GM10248 (cell line): ENCODE measurements around the gene RASSF9.

Source experiments
- CTCF ChIA-PET: fragments of 300-600 bp; sonication (Branson Sonifier 250); formaldehyde crosslinking; extraction: SDS; loops from one replicate; lab custom pipeline; 2021; ENCODE audit warnings: antibody characterized with exemption; lab: Yijun Ruan, JAX
- POLR2A ChIA-PET: fragments of 350-650 bp; sonication (Branson Sonifier 250); formaldehyde crosslinking; extraction: SDS; loops from one replicate; lab custom pipeline; 2020; ENCODE audit warnings: antibody characterized with exemption; lab: Yijun Ruan, JAX
- DNase-seq: peaks from one replicate; pipeline ENCODE4 v3.0.0; 2012; ENCODE audit errors: extremely low spot score
- TF ChIP-seq, protein P1 (sequence below): IDR thresholded peaks from 2 replicates; pipeline ENCODE4 v1.5.1; 2012; ENCODE audit warnings: mild to moderate bottlenecking, low read depth; ENCODE audit errors: extremely low read depth, missing control alignments, control extremely low read depth

The RASSF9 gene

DNA sequence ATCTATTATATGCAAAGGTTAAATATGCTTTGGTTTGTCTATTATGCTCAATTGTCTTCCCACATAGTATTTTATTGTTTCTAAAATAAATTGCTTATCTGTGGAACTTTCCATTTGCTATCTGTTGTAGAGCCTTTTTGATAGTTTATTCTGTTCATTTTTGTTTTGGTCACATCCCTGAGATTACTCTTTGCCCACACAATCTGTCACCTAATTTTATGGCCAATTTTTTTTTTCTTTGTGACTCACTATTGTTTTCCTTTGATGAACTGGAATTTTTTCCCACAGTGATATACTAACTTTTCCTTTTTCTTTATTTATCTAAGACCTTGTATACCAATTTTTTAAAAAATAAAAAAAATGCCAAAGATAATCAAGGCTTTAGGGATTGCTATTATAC is 61.1 kb downstream of the RASSF9 start:
- TF ChIP-seq, protein P1, sequence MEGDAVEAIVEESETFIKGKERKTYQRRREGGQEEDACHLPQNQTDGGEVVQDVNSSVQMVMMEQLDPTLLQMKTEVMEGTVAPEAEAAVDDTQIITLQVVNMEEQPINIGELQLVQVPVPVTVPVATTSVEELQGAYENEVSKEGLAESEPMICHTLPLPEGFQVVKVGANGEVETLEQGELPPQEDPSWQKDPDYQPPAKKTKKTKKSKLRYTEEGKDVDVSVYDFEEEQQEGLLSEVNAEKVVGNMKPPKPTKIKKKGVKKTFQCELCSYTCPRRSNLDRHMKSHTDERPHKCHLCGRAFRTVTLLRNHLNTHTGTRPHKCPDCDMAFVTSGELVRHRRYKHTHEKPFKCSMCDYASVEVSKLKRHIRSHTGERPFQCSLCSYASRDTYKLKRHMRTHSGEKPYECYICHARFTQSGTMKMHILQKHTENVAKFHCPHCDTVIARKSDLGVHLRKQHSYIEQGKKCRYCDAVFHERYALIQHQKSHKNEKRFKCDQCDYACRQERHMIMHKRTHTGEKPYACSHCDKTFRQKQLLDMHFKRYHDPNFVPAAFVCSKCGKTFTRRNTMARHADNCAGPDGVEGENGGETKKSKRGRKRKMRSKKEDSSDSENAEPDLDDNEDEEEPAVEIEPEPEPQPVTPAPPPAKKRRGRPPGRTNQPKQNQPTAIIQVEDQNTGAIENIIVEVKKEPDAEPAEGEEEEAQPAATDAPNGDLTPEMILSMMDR: no peak
- POLR2A ChIA-PET: no interaction called here
- DNase-seq: no peak
- CTCF ChIA-PET: no interaction called here

DNA sequence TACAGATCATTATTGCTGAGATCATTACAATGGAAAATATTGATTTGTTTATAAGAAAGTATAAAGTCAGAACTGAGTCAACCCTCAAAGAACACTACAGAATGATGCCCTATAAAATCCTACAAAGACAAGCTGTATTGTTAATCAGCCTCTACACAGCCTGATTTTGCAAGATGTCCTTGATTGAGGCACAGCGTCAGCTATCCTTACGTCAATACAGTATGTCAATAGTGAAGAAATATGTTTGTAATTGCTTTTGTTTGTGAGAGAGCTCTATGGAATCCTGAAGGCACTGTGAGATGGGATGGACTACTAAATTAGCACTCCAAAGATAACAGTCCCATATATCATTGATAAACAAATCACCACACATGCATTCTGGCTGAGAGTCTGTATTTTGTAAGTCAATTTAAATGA is 70.7 kb downstream of the RASSF9 start:
- TF ChIP-seq, protein P1: no peak
- no peak for DNase-seq
- ChIA-PET CTCF (interaction anchor here (0.9 kb wide), 1 partner anchor 16 kb away, joined by 3 read pairs; no protein-coding TSS in a partner anchor), POLR2A (no interaction called here)

DNA sequence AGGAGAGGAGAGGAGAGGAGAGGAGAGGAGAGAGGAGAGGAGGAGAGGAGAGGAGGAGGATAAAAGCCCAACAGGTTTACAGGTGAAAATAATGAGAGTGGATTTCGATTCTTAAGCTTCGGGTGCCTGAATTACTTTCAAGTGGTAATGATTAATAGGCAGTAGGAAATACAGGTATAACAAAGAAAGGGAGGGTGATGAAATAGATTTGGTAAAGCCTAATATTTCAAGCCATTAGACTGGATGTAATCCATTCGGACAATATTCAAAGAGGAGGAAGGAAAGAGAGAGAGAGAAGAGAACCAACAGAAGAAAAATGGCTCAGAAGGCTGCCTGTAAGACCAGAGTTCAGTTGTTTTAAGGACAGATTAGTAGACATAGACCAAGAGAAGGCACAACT is 76.6 kb downstream of the RASSF9 start:
- TF ChIP-seq, protein P1: no peak
- no peak for DNase-seq
- POLR2A ChIA-PET: no interaction called here
- CTCF ChIA-PET: interaction anchor here (0.7 to 0.9 kb wide), 2 partner anchors 9 kb away, joined by 3 read pairs; no protein-coding TSS in a partner anchor

DNA sequence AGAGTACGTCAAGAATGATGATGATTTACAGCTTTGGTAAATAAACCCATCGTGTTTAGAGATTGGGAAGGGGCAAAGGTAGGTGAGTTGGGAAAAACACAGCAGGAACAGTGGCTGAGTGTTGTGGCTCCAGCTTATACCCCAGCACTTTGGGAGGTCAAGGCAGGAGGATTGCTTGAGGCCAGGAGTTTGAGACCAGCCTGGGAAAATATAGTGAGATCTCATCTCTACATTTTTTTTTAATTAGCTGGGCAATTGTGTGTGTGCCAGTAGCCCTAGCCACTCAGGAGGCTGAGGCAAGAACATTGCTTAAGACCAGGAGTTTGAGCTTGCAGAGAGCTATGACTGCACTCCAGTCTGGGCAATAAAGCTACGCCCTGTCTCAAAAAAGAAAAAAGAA is 77.1 kb downstream of the RASSF9 start:
- ChIA-PET CTCF (interaction anchor here (0.6 kb wide), 1 partner anchor 24 kb away, joined by 3 read pairs; no protein-coding TSS in a partner anchor), POLR2A (no interaction called here)
- DNase-seq: no peak
- TF ChIP-seq, protein P1: no peak

DNA sequence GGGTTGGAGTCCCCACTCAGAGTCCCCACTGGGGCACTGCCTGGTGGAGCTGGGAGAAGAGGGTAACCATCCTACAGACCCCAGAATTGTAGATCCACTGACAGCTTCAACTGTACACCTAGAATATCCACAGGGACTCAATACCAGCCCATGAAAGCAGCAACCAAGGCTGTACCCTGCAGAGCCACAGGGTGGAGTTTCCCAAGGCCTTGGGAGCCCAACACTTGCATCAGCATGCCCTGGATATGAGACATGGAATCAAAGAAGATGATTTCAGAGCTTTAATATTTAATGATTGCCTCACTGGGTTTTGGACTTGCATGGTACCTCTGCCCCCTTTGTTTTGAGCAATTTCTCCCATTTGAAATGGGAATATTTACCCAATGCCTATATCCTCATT is 80.4 kb downstream of the RASSF9 start:
- TF ChIP-seq, protein P1: no peak
- ChIA-PET POLR2A (no interaction called here), CTCF (no interaction called here)
- no peak for DNase-seq
